Right cardiac atrium (tissue), 5 donors: Measurements from ENCODE around the gene TAAR9. TPM values are rescaled to one million over a fixed set of nuclear protein-coding genes. Genes with fewer than 3 reads are reported as not detected.

Experiments
- ATAC-seq, 2 donors: fragments of 200-7000 bp; cut with Tn5 transposase; one replicate each; pipeline versions ENCODE4 v1.8.0 to v1.9.1; 2020; ENCODE audit warnings: moderate library complexity in 2 of 2, mild to moderate bottlenecking in 1 of 2
- DNase-seq, 3 donors: peaks; one replicate each; pipeline ENCODE4 v3.0.0-alpha.2; 2020
- H3K27ac ChIP-seq: one replicate; pipeline ENCODE4 v1.5.1; 2013; ENCODE audit warnings: mild to moderate bottlenecking, low read length, control low read depth, moderate library complexity
- H3K27me3 ChIP-seq: one replicate; pipeline ENCODE4 v1.6.1; 2013; ENCODE audit not compliant: control insufficient read depth, insufficient read depth
- H3K4me1 ChIP-seq: one replicate; pipeline ENCODE4 v1.6.1; 2013; ENCODE audit warnings: low read length; ENCODE audit not compliant: control insufficient read depth, insufficient read depth
- H3K4me3 ChIP-seq: one replicate; pipeline ENCODE4 v1.5.1; 2013; ENCODE audit warnings: low read length, control low read depth
- H3K9me3 ChIP-seq: one replicate; pipeline ENCODE4 v1.6.1; 2013; ENCODE audit warnings: low read length; ENCODE audit not compliant: control insufficient read depth
- WGBS: extraction: QIAGEN DNeasy Blood & Tissue Kit; methylation state at CpG from one replicate; pipeline ENCODE4 v1.1.7; 2013; 5-methylcytosine and 5-hydroxymethylcytosine counted together
- intact Hi-C, 4 donors: fragments of 100-400 bp; cut with DNase I; formaldehyde crosslinking; loops; one replicate each; pipeline versions ENCODE4 v1.11.0 to v1.14.0; 2022 to 2023
- long read RNA-seq, 4 donors: library from polyadenylated mRNA; unstranded; transcript quantifications; one replicate each; pipeline ENCODE4 v2.0.0, GENCODE V29; 2020 to 2021
- polyA plus RNA-seq: library from polyadenylated mRNA; stranded (reverse); fragments of 200-250 nt; gene quantifications from one replicate; pipeline ENCODE4 v1.2.3, GENCODE V29; 2013
- total RNA-seq, 4 donors: library from RNA; stranded (reverse); fragmentation: NEBNext Ultra II Directional; extraction: Animal tissue kit (Norgen Biotek cat#: 25700); gene quantifications; one replicate each; pipeline ENCODE4 v1.2.1, GENCODE V29; 2021
- donor health status: healthy with polysubstance abuse.
- donor health status: DM: no; HTN: yes; CAD: no.
- donor health status: DM: no; HTN: no; CAD: no.
- donor health status: DM: no; HTN: yes; CAD: no; lungs with severe emphysema.
- donor health status: DM: yes; HTN: yes; CAD: no.

Gene TAAR9, protein sequence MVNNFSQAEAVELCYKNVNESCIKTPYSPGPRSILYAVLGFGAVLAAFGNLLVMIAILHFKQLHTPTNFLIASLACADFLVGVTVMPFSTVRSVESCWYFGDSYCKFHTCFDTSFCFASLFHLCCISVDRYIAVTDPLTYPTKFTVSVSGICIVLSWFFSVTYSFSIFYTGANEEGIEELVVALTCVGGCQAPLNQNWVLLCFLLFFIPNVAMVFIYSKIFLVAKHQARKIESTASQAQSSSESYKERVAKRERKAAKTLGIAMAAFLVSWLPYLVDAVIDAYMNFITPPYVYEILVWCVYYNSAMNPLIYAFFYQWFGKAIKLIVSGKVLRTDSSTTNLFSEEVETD
- total RNA-seq (not detected), polyA plus RNA-seq (not detected)
- long read RNA-seq, donor 1 = 0 reads
- long read RNA-seq, donor 2 = 0 reads
- long read RNA-seq, donor 3 = 0 reads
- long read RNA-seq, donor 4 = 0 reads

- Histone ChIP-seq H3K27me3 (no peaks in the 10 kb centered on the region), H3K4me1 (no peaks in the 10 kb centered on the region), H3K9me3 (no peaks in the 10 kb centered on the region), H3K4me3 (no peak within 1 kb of the TSS), H3K27ac (no peak within 1 kb of the TSS)
- intact Hi-C loops = loop anchor here in 1 of 4 donors (10.0 kb wide), 1 partner anchor 257 kb away; the partner anchor contains the start of gene SLC18B1
- no peak for ATAC-seq
- DNase-seq = no peak
- 78% methylated on average over 4 of the region's 4 CpGs for WGBS
These were observed at the start of gene TAAR9 for GRCh38 chr6:132537977-132538376. Gene TAAR9, plus strand, starts transcription at chr6:132538277. Its CDS starts 13 bp downstream, at chr6:132538290.

- Histone ChIP-seq H3K27ac (no peak overlapping the region), H3K9me3 (no peaks in the 10 kb centered on the region), H3K27me3 (no peaks in the 10 kb centered on the region), H3K4me1 (peaks cover 15% of the 10 kb centered on the region), H3K4me3 (no peak overlapping the region)
- intact Hi-C loops = loop anchor here in 2 of 4 donors (10.0 kb wide), 3 partner anchors 205 to 565 kb away; no protein-coding TSS in a partner anchor
- no peak for ATAC-seq
- WGBS = 93% methylated on average over 4 of the region's 4 CpGs
- no peak for DNase-seq
These were observed 48.7 kb upstream of the TAAR9 start for GRCh38 chr6:132489376-132489775.

DNA sequence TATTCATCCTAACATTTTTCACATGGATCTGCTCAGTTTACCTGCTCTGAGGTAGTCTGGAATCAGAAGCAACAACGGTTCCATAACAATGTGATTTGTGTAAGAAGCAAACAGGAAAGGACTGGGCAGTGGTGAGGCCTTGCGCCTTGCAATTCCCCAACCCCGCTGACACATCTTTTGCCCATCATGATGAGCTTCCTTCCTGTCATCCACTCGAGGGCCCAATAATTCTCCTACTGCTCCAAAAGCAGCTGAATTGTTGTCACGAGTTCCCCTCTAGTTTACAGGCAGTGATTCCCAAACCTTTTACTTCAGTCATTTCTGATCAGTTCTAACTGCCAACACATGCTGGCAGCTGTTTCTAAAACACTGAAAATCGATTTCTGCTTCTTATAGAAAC, 48.1 kb upstream of the TAAR9 start:
- DNase-seq = peak in 1 of 3 donors; percentile 39
- Histone ChIP-seq H3K4me3 (no peak overlapping the region), H3K27ac (no peak overlapping the region), H3K9me3 (no peaks in the 10 kb centered on the region), H3K27me3 (no peaks in the 10 kb centered on the region), H3K4me1 (peaks cover 15% of the 10 kb centered on the region)
- WGBS = 39% methylated on average over 6 of the region's 6 CpGs
- intact Hi-C loops = no loop called here
- peak; percentile 57 to 72 for ATAC-seq

- intact Hi-C loops = no loop called here
- no peak overlapping the region for H3K4me3 ChIP-seq
These were observed 47.4 kb upstream of the TAAR9 start for GRCh38 chr6:132490478-132491204.

GRCh38 chr6:132491303-132491702, 46.8 kb upstream of the TAAR9 start:
- no peaks in the 10 kb centered on the region for H3K27me3 ChIP-seq
- no peak overlapping the region for H3K4me3 ChIP-seq
- intact Hi-C loops = no loop called here
- ATAC-seq (peak; percentile 45 to 70), DNase-seq (peak in 2 of 3 donors; percentile 50 to 61)
- 66% methylated on average over 5 of the region's 5 CpGs for WGBS
- no peaks in the 10 kb centered on the region for H3K9me3 ChIP-seq
- H3K4me1 ChIP-seq = peaks cover 15% of the 10 kb centered on the region
- no peak overlapping the region for H3K27ac ChIP-seq

More at GRCh38 chr6:132490478-132491204, 47.4 kb upstream of the TAAR9 start:
- peak; percentile 80 to 93 for ATAC-seq
- peak; percentile 35 to 55 (median 46) for DNase-seq
- Histone ChIP-seq H3K27me3 (no peaks in the 10 kb centered on the region), H3K9me3 (no peaks in the 10 kb centered on the region), H3K4me1 (peaks cover 15% of the 10 kb centered on the region), H3K27ac (peak overlapping the region; percentile 6)
- 55% methylated on average over 10 of the region's 10 CpGs for WGBS

DNA sequence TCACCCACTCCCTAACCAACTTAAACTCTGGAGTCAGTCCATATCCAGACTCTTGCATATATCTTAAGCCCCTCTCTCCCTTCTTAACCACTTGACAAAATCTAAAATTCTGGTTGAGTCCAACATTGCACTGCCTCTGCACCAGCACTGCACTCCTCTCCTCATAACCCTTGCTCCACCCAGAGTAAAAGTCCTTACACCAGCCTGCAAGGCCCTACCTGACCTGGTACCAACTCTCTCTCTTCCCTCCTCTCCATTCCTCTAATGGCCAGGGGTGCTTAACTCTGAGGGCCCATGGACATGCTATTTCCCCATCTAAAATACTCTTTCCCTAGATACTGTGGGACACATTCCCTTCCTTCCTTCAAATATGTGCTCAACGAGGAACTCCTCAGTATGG, 46.2 kb upstream of the TAAR9 start:
- WGBS = 70% methylated on average over 1 of the region's 1 CpG
- intact Hi-C loops = no loop called here
- Histone ChIP-seq H3K4me1 (peaks cover 15% of the 10 kb centered on the region), H3K9me3 (no peaks in the 10 kb centered on the region), H3K27me3 (no peaks in the 10 kb centered on the region), H3K4me3 (no peak overlapping the region), H3K27ac (no peak overlapping the region)
- ATAC-seq = no peak
- no peak for DNase-seq

DNA sequence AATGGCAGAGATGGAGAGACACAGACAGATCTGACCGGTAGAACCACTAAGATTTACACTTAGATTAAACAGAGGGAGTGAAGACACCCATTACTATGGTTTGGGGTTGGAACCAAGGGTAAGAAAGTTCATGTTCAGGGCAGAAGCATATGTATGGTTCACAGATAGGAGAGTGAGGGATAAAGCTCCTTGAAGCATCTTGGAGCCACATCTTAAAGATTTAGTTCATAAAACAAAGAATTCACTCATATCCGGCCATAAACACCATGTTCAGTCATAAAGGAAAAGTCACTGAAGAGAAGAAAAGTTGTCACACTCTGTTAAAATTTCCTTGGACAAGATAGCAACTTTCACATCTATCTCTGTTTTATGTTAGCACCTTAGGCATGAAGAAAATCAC, 43.1 kb upstream of the TAAR9 start:
- H3K27me3 ChIP-seq = no peaks in the 10 kb centered on the region
- H3K9me3 ChIP-seq = no peaks in the 10 kb centered on the region
- no peak overlapping the region for H3K27ac ChIP-seq
- WGBS = 90% methylated on average over 2 of the region's 2 CpGs
- peaks cover 17% of the 10 kb centered on the region for H3K4me1 ChIP-seq
- DNase-seq (no peak), ATAC-seq (no peak)
- intact Hi-C loops = no loop called here
- H3K4me3 ChIP-seq = no peak overlapping the region

DNA sequence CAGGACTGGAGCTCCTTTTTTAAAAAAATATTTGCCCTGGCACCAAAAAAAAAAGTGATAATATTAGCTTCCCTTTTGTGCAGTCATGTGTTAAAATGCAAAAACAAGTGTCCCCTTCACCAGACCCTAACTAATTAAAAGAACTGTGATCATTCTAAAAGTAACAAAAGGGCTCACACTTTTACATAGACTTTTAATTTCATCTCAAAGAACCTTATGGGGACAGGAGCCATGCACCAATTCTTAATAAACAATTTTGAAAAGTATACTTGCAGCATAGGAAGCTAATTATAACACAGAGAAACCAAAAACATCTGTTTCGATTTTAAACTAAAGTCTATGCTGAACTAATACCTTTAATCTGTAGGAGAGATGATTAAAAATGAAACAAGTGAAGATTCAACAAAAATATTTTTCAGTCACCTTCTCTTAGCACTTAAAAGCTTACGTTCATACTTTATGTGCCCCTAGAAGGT, 42.4 kb upstream of the TAAR9 start:
- Histone ChIP-seq H3K27ac (no peak overlapping the region), H3K9me3 (no peaks in the 10 kb centered on the region), H3K4me3 (no peak overlapping the region), H3K27me3 (no peaks in the 10 kb centered on the region), H3K4me1 (peaks cover 15% of the 10 kb centered on the region)
- ATAC-seq (no peak), DNase-seq (no peak)
- intact Hi-C loops = no loop called here
- WGBS = 73% methylated on average over 2 of the region's 2 CpGs

GRCh38 chr6:132496519-132497180, 41.4 kb upstream of the TAAR9 start:
- intact Hi-C loops = no loop called here
- Histone ChIP-seq H3K9me3 (no peaks in the 10 kb centered on the region), H3K27me3 (no peaks in the 10 kb centered on the region), H3K4me1 (peaks cover 9% of the 10 kb centered on the region), H3K27ac (no peak overlapping the region), H3K4me3 (no peak overlapping the region)
- ATAC-seq = no peak
- 37% methylated on average over 4 of the region's 4 CpGs for WGBS
- DNase-seq = no peak

DNA sequence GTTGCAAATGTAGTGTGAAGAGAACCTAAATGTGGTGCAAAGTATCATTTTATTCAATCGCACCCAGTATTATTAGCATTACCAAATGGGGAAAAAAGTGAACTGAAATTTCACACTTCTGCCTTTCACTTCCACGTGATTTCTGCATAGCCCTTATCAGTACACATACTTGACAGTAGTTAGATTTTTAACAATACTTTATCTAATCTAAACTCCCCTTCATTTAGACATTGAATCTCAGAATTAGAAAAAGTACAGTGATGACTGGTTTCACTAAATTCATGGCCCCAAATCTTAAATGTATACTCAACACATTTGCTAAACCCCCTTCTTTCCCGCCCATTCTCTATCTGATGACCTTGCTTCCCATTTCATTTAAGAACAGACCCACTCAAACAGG, 39.4 kb upstream of the TAAR9 start:
- 78% methylated on average over 3 of the region's 3 CpGs for WGBS
- Histone ChIP-seq H3K4me1 (peaks cover 4% of the 10 kb centered on the region), H3K27me3 (no peaks in the 10 kb centered on the region), H3K9me3 (no peaks in the 10 kb centered on the region), H3K27ac (no peak overlapping the region), H3K4me3 (no peak overlapping the region)
- ATAC-seq (no peak), DNase-seq (no peak)
- intact Hi-C loops = no loop called here
